GM18505 (cell line): Measurements from ENCODE around the gene NELL1.

Source experiments
- ATAC-seq: cut with Tn5 transposase; IDR thresholded peaks from one replicate; pipeline ENCODE4 v1.9.1; 2021; ENCODE audit not compliant: unreplicated experiment
- POLR2A ChIP-seq: IDR thresholded peaks from 4 replicates; pipeline ENCODE4 v1.6.1; 2011; ENCODE audit warnings: borderline replicate concordance; ENCODE audit not compliant: insufficient read depth, insufficient read length; ENCODE audit errors: extremely low read depth

The NELL1 gene

DNA sequence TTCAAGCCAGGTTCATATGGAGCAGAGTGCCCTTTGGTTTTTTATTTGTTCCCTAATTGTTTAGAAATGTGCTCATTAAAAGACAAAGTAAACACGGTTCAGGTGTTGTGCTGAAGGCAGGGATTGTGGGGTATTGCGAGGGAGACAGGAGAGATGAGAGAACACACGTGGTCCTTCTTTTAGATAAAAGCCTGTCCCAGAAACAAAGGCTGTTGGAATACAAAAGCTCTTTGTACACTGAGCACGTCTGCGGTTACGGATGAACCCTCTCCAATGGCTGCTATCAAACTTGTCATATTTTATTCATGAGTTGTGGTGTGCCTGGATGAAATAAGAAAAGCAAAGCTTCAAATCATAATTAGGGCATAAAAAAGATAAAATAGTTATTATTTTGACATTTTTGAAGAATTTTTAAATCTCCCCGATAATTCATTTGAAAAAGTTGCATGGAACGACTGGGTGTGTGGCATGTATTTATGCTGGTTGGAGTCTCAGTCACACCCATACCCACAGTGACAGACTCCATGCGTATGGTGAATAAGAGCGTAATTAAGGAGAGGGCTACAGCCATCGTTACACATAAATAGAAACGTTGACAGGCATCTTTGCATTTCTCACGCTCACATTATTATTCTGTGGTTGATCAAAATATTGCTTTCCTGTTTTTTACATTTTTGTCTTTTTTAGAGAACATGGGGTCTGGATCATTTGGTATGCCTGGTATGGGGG is 92.9 kb downstream of the NELL1 start:
- TF ChIP-seq POLR2A: no peak
- ATAC-seq: no peak

GRCh38 chr11:20762980-20763379 is 93.6 kb downstream of the NELL1 start:
- ATAC-seq: no peak
- TF ChIP-seq POLR2A: no peak

- ATAC-seq: no peak
- TF ChIP-seq POLR2A: no peak
Measured at GRCh38 chr11:20770414-20770946, 101.1 kb downstream of the NELL1 start.

- ATAC-seq: no peak
- no peak for TF ChIP-seq POLR2A
Measured at GRCh38 chr11:20771026-20771425, 101.6 kb downstream of the NELL1 start.

- TF ChIP-seq POLR2A: no peak
- ATAC-seq: no peak
Measured at GRCh38 chr11:20771681-20772080, 102.3 kb downstream of the NELL1 start.

- TF ChIP-seq POLR2A: no peak
- ATAC-seq: no peak
Measured at GRCh38 chr11:20775331-20775730, 105.9 kb downstream of the NELL1 start.

GRCh38 chr11:20782775-20783174 is 113.4 kb downstream of the NELL1 start:
- TF ChIP-seq POLR2A: no peak
- no peak for ATAC-seq

GRCh38 chr11:20783220-20783619 is 113.8 kb downstream of the NELL1 start:
- ATAC-seq: no peak
- no peak for TF ChIP-seq POLR2A

- no peak for TF ChIP-seq POLR2A
- no peak for ATAC-seq
Measured at GRCh38 chr11:20790622-20791021, 121.2 kb downstream of the NELL1 start.

DNA sequence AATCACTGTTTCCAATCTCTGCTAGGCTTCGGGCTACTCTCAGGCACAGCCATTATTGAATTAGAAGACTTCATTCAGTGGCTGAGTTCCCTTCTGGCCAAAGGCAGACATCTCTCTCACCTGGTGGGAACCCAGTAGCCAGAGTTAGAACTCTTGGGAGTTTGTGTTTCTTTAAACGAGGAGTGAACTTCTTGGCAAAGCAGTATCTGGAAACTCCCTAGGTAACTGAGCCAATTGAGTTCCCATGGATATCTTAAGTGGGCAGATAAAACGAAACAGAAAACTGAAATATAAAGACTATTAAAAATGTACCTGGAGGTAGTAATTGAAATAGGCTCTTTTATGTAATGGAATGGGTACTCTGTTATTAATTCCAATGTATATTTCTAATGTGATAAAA is 125.6 kb downstream of the NELL1 start:
- ATAC-seq: no peak
- no peak for TF ChIP-seq POLR2A

- no peak for TF ChIP-seq POLR2A
- no peak for ATAC-seq
Measured at GRCh38 chr11:20808328-20808727, 138.9 kb downstream of the NELL1 start.

DNA sequence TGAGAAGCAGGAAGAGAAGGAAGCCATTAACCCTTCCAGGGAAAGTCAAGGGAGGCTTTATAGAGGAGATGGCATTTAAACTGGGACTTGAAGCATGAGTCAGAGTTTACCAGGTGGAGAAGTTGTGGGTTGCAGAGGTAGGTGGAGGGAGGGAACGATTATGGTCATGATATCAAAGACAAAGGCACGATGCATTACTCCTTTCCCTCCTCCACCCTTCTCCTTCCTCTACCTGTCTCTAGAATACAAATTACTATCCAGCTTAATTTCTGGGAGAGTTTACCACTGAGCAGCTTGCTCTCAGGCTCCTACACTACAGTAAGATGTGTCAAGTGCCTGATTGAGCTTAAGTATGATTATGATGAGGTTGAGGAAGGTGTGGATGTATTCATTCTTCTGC is 151.7 kb downstream of the NELL1 start:
- no peak for TF ChIP-seq POLR2A
- ATAC-seq: no peak

GRCh38 chr11:20821470-20821869 is 152.1 kb downstream of the NELL1 start:
- TF ChIP-seq POLR2A: no peak
- ATAC-seq: no peak

DNA sequence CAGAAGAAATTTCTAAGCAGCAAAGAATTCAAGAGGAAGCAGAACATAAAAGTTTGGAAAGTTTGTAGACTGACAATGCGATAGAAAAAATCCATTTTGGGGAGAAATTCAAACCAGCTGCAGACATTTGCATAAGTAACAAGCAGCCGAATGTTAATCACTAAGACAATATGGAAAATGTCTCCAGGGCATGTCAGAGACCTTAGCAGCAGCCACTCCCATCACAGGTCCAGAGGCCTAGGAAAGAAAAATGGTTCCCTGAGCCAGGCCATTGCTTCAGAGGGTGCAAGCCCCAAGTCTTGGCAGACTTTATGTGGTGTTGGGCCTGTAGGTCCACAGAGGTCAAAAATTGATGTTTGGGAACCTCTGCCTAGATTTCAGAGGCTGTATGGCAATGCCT is 155.4 kb downstream of the NELL1 start:
- no peak for ATAC-seq
- no peak for TF ChIP-seq POLR2A
